IPS DF 6.9 (cell line): ENCODE results near the gene MEIKIN.

Source experiments
- DNase-seq: peaks from one replicate; pipeline ENCODE4 v3.0.0-alpha.2; 2013; ENCODE audit warnings: low read depth, low spot score
- H3K27ac ChIP-seq: one replicate; pipeline ENCODE4 v1.5.1; 2013; ENCODE audit warnings: low read length, control low read depth
- H3K27me3 ChIP-seq: 2 replicates; pipeline ENCODE4 v1.6.1; 2013; ENCODE audit warnings: mild to moderate bottlenecking, low read length; ENCODE audit not compliant: control insufficient read depth, insufficient read depth
- H3K36me3 ChIP-seq: 2 replicates; pipeline ENCODE4 v1.6.1; 2013; ENCODE audit warnings: low read length; ENCODE audit not compliant: control insufficient read depth, insufficient read depth
- H3K4me1 ChIP-seq: 2 replicates; pipeline ENCODE4 v1.6.1; 2013; ENCODE audit warnings: low read length; ENCODE audit not compliant: control insufficient read depth, insufficient read depth
- H3K4me3 ChIP-seq: 2 replicates; pipeline ENCODE4 v1.5.1; 2013; ENCODE audit warnings: mild to moderate bottlenecking, low read length
- H3K9me3 ChIP-seq: 2 replicates; pipeline ENCODE4 v1.6.1; 2013; ENCODE audit warnings: low read length, inconsistent platforms; ENCODE audit not compliant: control insufficient read depth, insufficient read depth
- WGBS: extraction: QIAGEN DNeasy Blood & Tissue Kit; methylation state at CpG from one replicate; pipeline ENCODE4 v1.1.7; 2013; ENCODE audit warnings: mixed read lengths, missing lambda C conversion rate; ENCODE audit not compliant: insufficient read length, insufficient coverage; 5-methylcytosine and 5-hydroxymethylcytosine counted together

Gene MEIKIN

DNA sequence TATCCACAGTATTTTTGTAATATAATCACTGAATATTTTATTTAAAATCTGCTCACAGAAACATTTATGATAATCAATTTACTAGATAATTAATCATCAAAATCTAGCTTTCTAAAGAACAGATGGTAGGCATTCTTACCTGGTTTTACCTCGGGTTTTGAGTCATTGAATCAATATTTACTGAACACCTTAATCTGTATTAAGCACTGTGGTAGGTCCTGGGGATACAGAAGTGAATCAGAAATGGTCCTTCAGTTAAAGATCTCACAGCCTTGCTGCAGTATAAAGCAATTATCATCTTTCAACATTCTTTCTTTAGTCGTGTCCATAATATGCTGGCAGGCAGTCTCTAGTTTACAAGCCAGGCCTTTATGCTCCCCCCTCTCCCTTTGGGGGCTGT is 2.0 kb upstream of the MEIKIN start:
- no peak for DNase-seq
- no peaks in the 10 kb centered on the region for H3K4me1 ChIP-seq
- no peaks in the 10 kb centered on the region for H3K9me3 ChIP-seq
- no peak overlapping the region for H3K4me3 ChIP-seq
- no peaks in the 10 kb centered on the region for H3K27me3 ChIP-seq
- WGBS: no CpG with 5 or more reads among the region's 2 CpGs
- no peak overlapping the region for H3K27ac ChIP-seq
- H3K36me3 ChIP-seq: no peaks in the 10 kb centered on the region

DNA sequence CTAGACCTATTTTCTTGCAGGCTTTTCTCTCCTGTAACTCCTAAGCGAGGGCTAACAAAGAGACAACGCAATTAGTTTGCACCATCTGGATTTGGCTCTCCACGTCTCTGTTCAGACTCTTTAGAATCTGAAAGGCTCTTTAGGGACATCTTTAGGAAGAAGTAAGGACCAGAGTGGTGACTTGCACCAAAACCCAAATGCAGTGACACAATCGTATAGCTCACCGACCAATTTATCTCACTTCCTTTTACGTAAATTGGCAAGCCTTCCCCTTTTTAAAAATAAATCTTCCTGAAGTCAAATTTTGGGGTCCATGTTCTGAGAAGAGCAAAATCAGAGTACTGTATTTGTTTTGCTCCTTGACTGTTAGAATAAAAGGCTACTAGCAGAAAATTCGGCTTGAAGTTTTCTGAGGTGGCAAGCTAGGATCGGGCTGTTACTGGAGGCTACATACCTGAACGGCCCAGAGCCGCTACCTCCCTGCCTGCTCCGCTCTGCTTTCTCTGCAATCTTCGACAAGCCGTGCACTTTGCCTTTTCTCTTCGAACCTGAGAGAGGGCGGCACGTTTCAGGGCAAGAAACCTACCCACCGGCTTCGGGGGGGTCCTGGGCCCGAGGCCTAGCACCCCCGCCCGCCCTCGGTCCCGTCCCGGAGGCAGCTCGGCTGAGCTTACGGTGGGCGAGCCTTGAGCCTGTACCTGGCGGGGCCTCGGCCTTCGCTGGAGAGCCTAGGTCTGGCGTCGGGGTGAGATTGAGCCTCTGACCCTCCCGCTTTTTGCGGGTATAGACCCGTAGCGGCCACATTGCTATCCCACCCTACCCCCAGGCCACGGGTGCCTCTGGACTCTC is 537 bp downstream of the MEIKIN start:
- no peaks in the 10 kb centered on the region for H3K9me3 ChIP-seq
- no peaks in the 10 kb centered on the region for H3K36me3 ChIP-seq
- no peak for DNase-seq
- WGBS: no CpG with 5 or more reads among the region's 37 CpGs
- H3K27ac ChIP-seq: no peak overlapping the region
- no peak overlapping the region for H3K4me3 ChIP-seq
- no peaks in the 10 kb centered on the region for H3K27me3 ChIP-seq
- no peaks in the 10 kb centered on the region for H3K4me1 ChIP-seq

DNA sequence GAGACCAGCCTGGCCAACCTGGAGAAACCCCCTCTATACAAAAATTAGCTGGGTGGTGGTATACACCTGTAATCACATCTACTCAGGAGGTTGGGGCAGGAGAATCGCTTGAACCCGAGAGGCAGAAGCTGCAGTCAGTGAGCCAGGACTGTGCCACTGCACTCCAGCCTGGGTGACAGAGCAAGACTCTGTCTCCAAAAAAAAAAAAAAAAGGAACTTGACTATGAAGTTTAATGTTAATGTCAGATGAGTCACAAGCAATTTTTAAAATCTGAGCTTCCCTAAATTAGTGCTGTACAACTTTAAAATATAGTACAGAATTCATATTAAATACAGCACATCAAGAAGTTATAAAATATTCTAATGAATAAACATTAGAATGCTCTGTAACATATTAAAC is 1.5 kb downstream of the MEIKIN start:
- no peak overlapping the region for H3K27ac ChIP-seq
- WGBS: no CpG with 5 or more reads among the region's 2 CpGs
- no peak overlapping the region for H3K4me3 ChIP-seq
- H3K4me1 ChIP-seq: no peaks in the 10 kb centered on the region
- no peaks in the 10 kb centered on the region for H3K27me3 ChIP-seq
- DNase-seq: no peak
- no peaks in the 10 kb centered on the region for H3K9me3 ChIP-seq
- no peaks in the 10 kb centered on the region for H3K36me3 ChIP-seq

DNA sequence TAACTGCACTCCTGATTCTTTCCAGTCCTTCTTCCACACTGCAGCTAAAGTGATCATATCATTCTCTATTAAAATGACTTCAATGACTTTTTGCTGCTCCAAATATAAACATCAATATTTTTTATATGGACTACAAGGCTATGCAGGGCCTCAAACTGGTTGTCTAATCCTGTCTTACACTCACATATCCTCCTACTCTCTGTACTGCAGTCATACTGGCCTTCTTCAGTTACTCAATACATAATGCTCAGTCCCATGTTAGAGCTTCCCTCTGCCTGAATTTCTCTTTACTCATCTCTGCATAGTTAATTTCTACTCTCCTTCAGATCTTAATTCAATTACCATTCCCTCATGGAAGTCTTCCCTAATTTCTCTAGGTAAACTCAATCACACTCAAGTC is 3.4 kb downstream of the MEIKIN start:
- Histone ChIP-seq H3K9me3 (no peaks in the 10 kb centered on the region), H3K36me3 (no peaks in the 10 kb centered on the region), H3K4me3 (no peak overlapping the region), H3K27me3 (no peaks in the 10 kb centered on the region), H3K4me1 (no peaks in the 10 kb centered on the region), H3K27ac (no peak overlapping the region)
- DNase-seq: no peak

DNA sequence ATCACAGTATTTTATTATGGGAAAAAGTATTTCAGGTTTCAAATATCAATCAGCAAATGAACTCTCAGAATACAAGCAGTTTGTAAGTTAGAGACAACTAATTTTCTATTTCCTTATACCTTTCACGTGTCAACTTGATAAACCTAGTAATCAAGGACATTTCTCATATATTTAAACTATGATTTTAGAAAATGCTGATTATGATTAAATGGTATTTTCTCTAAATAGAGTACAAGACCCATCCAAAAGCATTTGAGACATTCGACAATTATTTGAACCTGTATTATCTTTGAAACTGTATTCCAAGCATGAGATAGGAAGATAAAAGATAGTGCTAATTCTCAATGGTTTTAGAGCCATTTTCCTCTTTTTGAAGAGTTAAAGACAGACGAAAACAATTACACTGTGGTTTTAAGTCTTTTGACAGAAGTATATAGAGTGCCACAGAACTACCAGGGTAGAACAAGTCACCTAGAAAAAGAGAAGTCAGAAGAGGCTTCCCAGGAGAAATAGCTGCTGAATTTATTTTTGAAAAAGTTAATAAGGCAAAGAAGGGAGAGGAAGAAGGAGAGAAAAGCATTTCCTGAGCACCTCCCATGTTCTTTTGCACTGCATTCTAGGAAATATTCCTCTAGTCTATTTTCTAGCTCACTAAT is 5.6 kb downstream of the MEIKIN start:
- no peak overlapping the region for H3K4me3 ChIP-seq
- no peaks in the 10 kb centered on the region for H3K4me1 ChIP-seq
- H3K27me3 ChIP-seq: no peaks in the 10 kb centered on the region
- no peak overlapping the region for H3K27ac ChIP-seq
- H3K9me3 ChIP-seq: no peaks in the 10 kb centered on the region
- no peak for DNase-seq
- no peaks in the 10 kb centered on the region for H3K36me3 ChIP-seq
- no CpG with 5 or more reads among the region's 3 CpGs for WGBS

DNA sequence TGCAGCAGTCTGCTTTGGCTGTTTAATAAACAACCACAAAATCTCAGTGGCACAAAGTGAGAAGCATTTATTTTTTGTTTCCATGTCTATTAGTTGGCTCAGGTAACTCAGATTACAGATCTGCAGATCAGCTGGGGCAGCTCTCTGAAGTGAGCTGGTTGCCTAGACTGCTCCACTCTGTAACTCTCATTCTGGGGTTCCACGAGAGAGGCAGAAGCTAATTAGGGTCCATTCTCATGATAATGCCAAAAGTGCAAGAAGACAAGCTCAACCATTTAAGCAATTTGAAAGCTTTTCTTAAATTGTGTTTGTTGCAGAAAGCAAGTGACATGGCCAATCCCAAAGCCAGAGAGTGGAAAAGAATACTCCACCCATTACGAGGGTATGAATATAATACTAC is 13.2 kb downstream of the MEIKIN start:
- Histone ChIP-seq H3K9me3 (no peaks in the 10 kb centered on the region), H3K36me3 (no peaks in the 10 kb centered on the region), H3K27ac (no peak overlapping the region), H3K4me3 (no peak overlapping the region), H3K4me1 (no peaks in the 10 kb centered on the region), H3K27me3 (no peaks in the 10 kb centered on the region)
- DNase-seq: peak; percentile 11
- no CpG with 5 or more reads among the region's 2 CpGs for WGBS

DNA sequence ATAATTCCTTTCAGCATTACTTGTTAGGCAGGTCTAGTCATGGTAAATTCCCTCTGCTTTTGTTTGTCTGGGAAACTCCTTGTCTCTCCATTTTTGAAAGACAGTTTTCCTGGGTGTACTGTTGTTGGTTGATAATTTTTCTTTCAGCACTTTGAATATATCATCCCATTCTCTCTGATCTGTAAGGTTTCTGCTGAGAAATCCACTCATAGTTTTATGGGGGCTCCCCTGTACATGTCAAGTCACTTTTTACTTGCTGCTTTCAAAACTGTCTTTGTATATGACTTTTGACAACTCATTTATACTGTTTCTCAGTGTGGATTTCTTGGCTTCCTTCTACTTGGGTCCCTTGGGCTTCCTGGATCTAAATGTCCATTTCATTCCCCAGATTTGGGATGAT is 16.5 kb downstream of the MEIKIN start:
- no peaks in the 10 kb centered on the region for H3K27me3 ChIP-seq
- no peaks in the 10 kb centered on the region for H3K4me1 ChIP-seq
- H3K27ac ChIP-seq: no peak overlapping the region
- H3K36me3 ChIP-seq: no peaks in the 10 kb centered on the region
- no peak for DNase-seq
- no peak overlapping the region for H3K4me3 ChIP-seq
- H3K9me3 ChIP-seq: no peaks in the 10 kb centered on the region

DNA sequence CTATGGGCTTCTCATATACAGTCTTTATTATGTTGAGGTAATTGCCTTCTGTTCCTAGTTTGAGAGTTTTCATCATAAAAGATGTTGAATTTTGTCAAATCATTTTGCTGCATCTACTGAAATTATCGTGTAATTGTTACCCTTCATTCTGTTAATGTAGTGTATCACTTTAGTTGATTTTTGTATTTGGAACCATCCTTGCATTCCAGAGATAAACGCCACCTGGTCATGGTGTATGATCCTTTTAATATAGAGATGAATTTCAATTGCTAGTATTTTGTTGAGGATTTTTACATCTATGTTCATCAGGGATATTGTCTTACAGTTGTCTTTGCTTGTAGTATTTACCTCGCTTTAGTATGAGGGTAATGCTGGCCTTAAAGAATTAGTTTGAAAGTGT is 19.3 kb downstream of the MEIKIN start:
- no peak overlapping the region for H3K4me3 ChIP-seq
- no CpG with 5 or more reads among the region's 3 CpGs for WGBS
- H3K9me3 ChIP-seq: no peaks in the 10 kb centered on the region
- H3K27me3 ChIP-seq: no peaks in the 10 kb centered on the region
- no peak overlapping the region for H3K27ac ChIP-seq
- no peaks in the 10 kb centered on the region for H3K4me1 ChIP-seq
- no peak for DNase-seq
- H3K36me3 ChIP-seq: no peaks in the 10 kb centered on the region

DNA sequence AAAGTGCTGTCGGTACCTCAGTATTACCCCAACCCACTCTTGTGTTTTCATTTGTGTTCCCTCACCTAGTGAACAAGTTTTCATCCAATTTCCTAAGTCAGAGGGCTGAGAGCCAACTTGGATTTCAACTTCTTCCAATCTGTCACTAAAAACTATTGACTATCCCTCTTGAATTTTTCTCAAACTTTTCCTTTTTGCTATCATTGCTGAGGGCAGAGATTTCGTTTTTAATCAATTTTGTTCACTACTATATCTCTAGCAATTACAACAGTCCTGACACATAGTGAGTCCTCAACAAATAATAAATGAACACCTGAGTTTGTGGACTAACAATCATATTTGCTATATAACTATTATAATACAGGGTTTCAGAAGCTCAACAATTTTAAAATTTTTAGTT is 29.0 kb downstream of the MEIKIN start:
- no peaks in the 10 kb centered on the region for H3K27me3 ChIP-seq
- WGBS: no CpG with 5 or more reads among the region's 2 CpGs
- H3K36me3 ChIP-seq: no peaks in the 10 kb centered on the region
- H3K4me1 ChIP-seq: no peaks in the 10 kb centered on the region
- H3K9me3 ChIP-seq: no peaks in the 10 kb centered on the region
- no peak overlapping the region for H3K4me3 ChIP-seq
- H3K27ac ChIP-seq: no peak overlapping the region
- DNase-seq: no peak

DNA sequence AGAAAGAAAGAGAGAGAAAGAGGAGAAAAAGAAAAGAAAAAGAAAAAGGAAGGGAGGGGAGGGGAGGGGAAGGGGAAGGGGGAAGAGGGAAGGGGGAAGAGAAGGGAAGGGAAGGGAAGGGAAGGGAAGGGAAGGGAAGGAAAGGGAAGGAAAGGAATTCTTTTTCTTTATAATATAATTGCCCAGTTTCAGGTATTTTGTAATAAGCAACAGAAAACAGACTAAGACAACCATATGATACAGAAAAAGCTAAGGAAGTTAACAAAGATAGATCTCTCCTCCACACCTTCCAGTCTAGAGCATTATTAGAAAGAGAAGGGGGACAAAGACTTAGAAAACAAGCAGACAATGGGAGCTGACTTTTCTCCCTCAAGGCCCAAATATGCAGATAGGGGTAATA is 31.0 kb downstream of the MEIKIN start:
- Histone ChIP-seq H3K4me3 (no peak overlapping the region), H3K36me3 (no peaks in the 10 kb centered on the region), H3K4me1 (no peaks in the 10 kb centered on the region), H3K27me3 (no peaks in the 10 kb centered on the region), H3K9me3 (no peaks in the 10 kb centered on the region), H3K27ac (no peak overlapping the region)
- no peak for DNase-seq

DNA sequence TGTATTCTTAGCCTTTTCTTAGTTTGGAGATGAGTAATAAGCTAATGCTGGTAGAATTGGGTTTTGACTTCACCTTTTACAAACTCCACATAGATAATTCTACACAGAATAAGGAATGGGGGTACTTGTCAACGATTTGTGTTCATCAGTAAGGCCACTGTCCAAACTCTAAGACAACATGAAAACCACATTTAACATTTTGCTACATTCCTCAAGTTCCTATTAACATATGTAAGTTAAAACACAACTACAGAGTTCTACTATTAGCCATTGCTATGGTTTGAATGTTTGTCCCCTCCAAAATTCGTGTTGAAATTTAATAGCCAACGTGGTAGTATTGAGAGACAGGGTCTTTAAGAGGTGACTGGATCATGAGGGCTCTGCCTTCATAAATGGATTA is 31.9 kb downstream of the MEIKIN start:
- no CpG with 5 or more reads among the region's 3 CpGs for WGBS
- DNase-seq: no peak
- no peak overlapping the region for H3K27ac ChIP-seq
- no peaks in the 10 kb centered on the region for H3K4me1 ChIP-seq
- H3K9me3 ChIP-seq: no peaks in the 10 kb centered on the region
- H3K27me3 ChIP-seq: no peaks in the 10 kb centered on the region
- no peak overlapping the region for H3K4me3 ChIP-seq
- no peaks in the 10 kb centered on the region for H3K36me3 ChIP-seq
